GM21423 (cell line): Measurements from ENCODE around the gene ASH1L.

Experiments used
- ATAC-seq: cut with Tn5 transposase; IDR thresholded peaks from one replicate; pipeline ENCODE4 v1.9.1; 2021; ENCODE audit warnings: mild to moderate bottlenecking, moderate library complexity; ENCODE audit not compliant: unreplicated experiment

ASH1L gene

GRCh38 chr1:155285631-155286044, 277.0 kb downstream of the ASH1L start:
- ATAC-seq = no peak
